ENCODE measurements around the gene PTPRN. TPM values are rescaled to one million over a fixed set of nuclear protein-coding genes. Genes with fewer than 3 reads are reported as not detected.

The PTPRN gene
- total RNA-seq, 1 experiment from 2014 or later, result not detected

GRCh38 chr2:219297766-219298456 lies 11.3 kb downstream of the PTPRN start:
- Histone ChIP-seq H3K27ac (ENCODE audit: low read depth, low read length) (no peak overlapping the region), H2AFZ (ENCODE audit: low read depth, low read length, poor library complexity, severe bottlenecking) (no peak overlapping the region), H3K4me1 (ENCODE audit: control insufficient read depth in 1 of 2, insufficient read depth in 2 of 2, low read length in 2 of 2) (peaks cover 3 to 17% of the 10 kb centered on the region in 2 experiments; a peak in 3 of 4 replicates), H3K9me3 (ENCODE audit: control insufficient read depth in 1 of 2, insufficient read depth in 1 of 2, low read depth in 1 of 2, low read length in 2 of 2) (no peaks in the 10 kb centered on the region), H3K27me3 (ENCODE audit: insufficient read depth, low read length) (peaks cover 26% of the 10 kb centered on the region; the same call in 1 of the 2 replicates), H3K4me3 (replicated peaks in 1 of 2; ENCODE audit: low read depth in 1 of 2, low read length in 2 of 2) (no peak overlapping the region), H4K20me1 (ENCODE audit: insufficient read depth) (no peaks in the 10 kb centered on the region), H3K9ac (ENCODE audit: low read length) (no peak overlapping the region), H3K9me2 (ENCODE audit: insufficient read depth) (no peaks in the 10 kb centered on the region), H3K36me3 (ENCODE audit: control insufficient read depth in 1 of 2, insufficient read depth in 2 of 2, low read length in 2 of 2) (no peaks in the 10 kb centered on the region), H3K4me2 (ENCODE audit: low read length) (no peak overlapping the region), H3K79me2 (ENCODE audit: insufficient read depth, low read length) (no peaks in the 10 kb centered on the region)
- no peak for TF ChIP-seq RAD21 (IDR thresholded peaks at IDR 0.05; ENCODE audit: low read depth)
- no peak for TF ChIP-seq ZBTB33 (IDR thresholded peaks at IDR 0.05; ENCODE audit: extremely low read depth, insufficient replicate concordance, low read length)
- no peak for TF ChIP-seq SIN3A (IDR thresholded peaks at IDR 0.05; ENCODE audit: low read depth)
- TF ChIP-seq POLR2AphosphoS5 (IDR thresholded peaks at IDR 0.05; ENCODE audit: low read depth, low read length), result no peak
- no peak for TF ChIP-seq YY1 (IDR thresholded peaks at IDR 0.05; ENCODE audit: extremely low read depth, insufficient replicate concordance, low read depth, low read length)
- TF ChIP-seq ATF3 (IDR thresholded peaks at IDR 0.05), result no peak
- TF ChIP-seq CTCF (IDR thresholded peaks at IDR 0.05 in 2 of 3, conservative IDR thresholded peaks at IDR 0.05 in 1 of 3; ENCODE audit: borderline replicate concordance in 1 of 3, insufficient read depth in 1 of 3, low read depth in 2 of 3, low read length in 2 of 3), result peak in 1 of 3 experiments; percentile 30; a peak in 2 of 6 replicates
- no TSS peak for BruUV-seq (replicated peaks)
- ChIA-PET RAD21 (ENCODE audit: low non-redundant PET in 1 of 2, low total read pairs in 2 of 2, uncharacterized antibody in 2 of 2, unreplicated experiment in 2 of 2) (no interaction called here), POLR2A (no interaction called here), CTCF (interaction anchor here (1.1 to 1.8 kb wide), 3 partner anchors 10 to 87 kb away, joined by 3 read pairs; partner anchors contain the start of gene DNAJB2)
- ATAC-seq, result no peak
- intact Hi-C loops (cut with micrococcal nuclease), result loop anchor here (1.0 to 5.0 kb wide), 3 partner anchors 71 to 241 kb away; partner anchors contain the start of genes ANKZF1, ATG9A and NHEJ1
- DNase-seq (ENCODE audit: low read depth, low spot score), result no peak

All from HCT116 (cell line).